ENCODE data around the gene HLCS.

HLCS gene

GRCh38 chr21:36883532-36884486 is 82.7 kb downstream of the HLCS start:
- in situ Hi-C loops (cut with MboI; ENCODE audit: low pct_unique_long_range_greater_than_20kb, low sequenced_read_pairs, unreplicated experiment), result no loop called here
- DNase-seq (ENCODE audit: low spot score), result no peak
- TF ChIP-seq, protein P1, sequence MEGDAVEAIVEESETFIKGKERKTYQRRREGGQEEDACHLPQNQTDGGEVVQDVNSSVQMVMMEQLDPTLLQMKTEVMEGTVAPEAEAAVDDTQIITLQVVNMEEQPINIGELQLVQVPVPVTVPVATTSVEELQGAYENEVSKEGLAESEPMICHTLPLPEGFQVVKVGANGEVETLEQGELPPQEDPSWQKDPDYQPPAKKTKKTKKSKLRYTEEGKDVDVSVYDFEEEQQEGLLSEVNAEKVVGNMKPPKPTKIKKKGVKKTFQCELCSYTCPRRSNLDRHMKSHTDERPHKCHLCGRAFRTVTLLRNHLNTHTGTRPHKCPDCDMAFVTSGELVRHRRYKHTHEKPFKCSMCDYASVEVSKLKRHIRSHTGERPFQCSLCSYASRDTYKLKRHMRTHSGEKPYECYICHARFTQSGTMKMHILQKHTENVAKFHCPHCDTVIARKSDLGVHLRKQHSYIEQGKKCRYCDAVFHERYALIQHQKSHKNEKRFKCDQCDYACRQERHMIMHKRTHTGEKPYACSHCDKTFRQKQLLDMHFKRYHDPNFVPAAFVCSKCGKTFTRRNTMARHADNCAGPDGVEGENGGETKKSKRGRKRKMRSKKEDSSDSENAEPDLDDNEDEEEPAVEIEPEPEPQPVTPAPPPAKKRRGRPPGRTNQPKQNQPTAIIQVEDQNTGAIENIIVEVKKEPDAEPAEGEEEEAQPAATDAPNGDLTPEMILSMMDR (IDR thresholded peaks at IDR 0.05; ENCODE audit: extremely low read depth, insufficient read depth, missing control alignments), result no peak

DNA sequence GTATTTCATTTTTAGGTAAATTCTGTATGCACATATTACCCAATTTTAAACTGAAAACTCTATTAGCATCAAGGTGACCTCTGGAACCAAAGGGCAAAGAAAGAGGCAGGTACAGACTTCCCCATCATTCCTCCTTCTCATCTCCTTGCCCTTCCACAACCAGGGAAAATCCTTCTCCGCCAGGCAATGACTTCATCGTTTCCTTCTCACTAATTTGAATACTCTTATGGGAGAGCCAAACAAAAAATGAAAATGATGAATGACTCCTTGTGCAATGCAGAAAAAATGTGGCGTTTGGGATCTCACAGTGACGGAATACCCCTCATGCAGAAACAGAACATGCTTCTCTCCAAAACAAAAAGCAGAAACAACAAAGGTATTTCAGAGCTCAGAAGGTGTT is 83.7 kb downstream of the HLCS start:
- TF ChIP-seq, protein P1 (IDR thresholded peaks at IDR 0.05; ENCODE audit: extremely low read depth, insufficient read depth, missing control alignments), result no peak
- in situ Hi-C loops (cut with MboI; ENCODE audit: low pct_unique_long_range_greater_than_20kb, low sequenced_read_pairs, unreplicated experiment), result no loop called here
- DNase-seq (ENCODE audit: low spot score), result no peak

- TF ChIP-seq, protein P1 (IDR thresholded peaks at IDR 0.05; ENCODE audit: extremely low read depth, insufficient read depth, missing control alignments), result no peak
- no peak for DNase-seq (ENCODE audit: low spot score)
- in situ Hi-C loops (cut with MboI; ENCODE audit: low pct_unique_long_range_greater_than_20kb, low sequenced_read_pairs, unreplicated experiment), result no loop called here
Observed at GRCh38 chr21:36881228-36881627, 85.2 kb downstream of the HLCS start.

- DNase-seq (ENCODE audit: low spot score), result no peak
- TF ChIP-seq, protein P1 (IDR thresholded peaks at IDR 0.05; ENCODE audit: extremely low read depth, insufficient read depth, missing control alignments), result no peak
- in situ Hi-C loops (cut with MboI; ENCODE audit: low pct_unique_long_range_greater_than_20kb, low sequenced_read_pairs, unreplicated experiment), result no loop called here
Observed at GRCh38 chr21:36879827-36880226, 86.6 kb downstream of the HLCS start.

DNA sequence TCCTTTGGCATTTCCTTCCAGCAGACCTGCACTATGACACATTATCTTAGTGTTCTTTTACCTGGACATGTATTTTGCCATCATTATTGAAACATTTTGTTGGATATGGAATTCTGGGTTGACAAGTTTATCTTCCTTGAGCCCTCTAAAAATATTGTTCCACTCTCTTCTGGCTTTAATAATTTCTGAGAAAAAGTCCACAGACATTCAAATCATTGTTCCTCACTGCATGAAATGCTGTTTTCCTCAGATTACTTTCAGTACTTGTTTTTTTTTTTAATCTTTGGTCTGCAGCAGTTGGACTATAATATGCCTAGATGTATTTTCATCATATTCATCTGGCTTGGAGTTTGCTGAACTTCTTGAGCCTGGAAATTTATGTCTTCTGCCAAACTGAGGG is 88.7 kb downstream of the HLCS start:
- TF ChIP-seq, protein P1 (IDR thresholded peaks at IDR 0.05; ENCODE audit: extremely low read depth, insufficient read depth, missing control alignments), result no peak
- in situ Hi-C loops (cut with MboI; ENCODE audit: low pct_unique_long_range_greater_than_20kb, low sequenced_read_pairs, unreplicated experiment), result no loop called here
- DNase-seq (ENCODE audit: low spot score), result no peak

GRCh38 chr21:36874665-36875064 is 91.8 kb downstream of the HLCS start:
- no peak for DNase-seq (ENCODE audit: low spot score)
- TF ChIP-seq, protein P1 (IDR thresholded peaks at IDR 0.05; ENCODE audit: extremely low read depth, insufficient read depth, missing control alignments), result no peak
- in situ Hi-C loops (cut with MboI; ENCODE audit: low pct_unique_long_range_greater_than_20kb, low sequenced_read_pairs, unreplicated experiment), result no loop called here
